Karpas-422 (cell line): ENCODE data around the gene KIF22. TPM values are rescaled to one million over a fixed set of nuclear protein-coding genes. Genes with fewer than 3 reads are reported as not detected.

ENCODE experiments used
- DNase-seq: peaks from one replicate; pipeline ENCODE4 v3.0.0-alpha.2; 2015
- H2AFZ ChIP-seq: fragments of 200-600 bp; sonication (generic); 2 replicates; pipeline ENCODE4 v1.6.1; 2014; ENCODE audit warnings: antibody characterized with exemption, low read length, mixed read lengths
- H3K27ac ChIP-seq: fragments of 200-600 bp; sonication (generic); 2 replicates; pipeline ENCODE4 v1.5.1; 2014; ENCODE audit warnings: mild to moderate bottlenecking, low read length, moderate library complexity
- H3K27me3 ChIP-seq: fragments of 200-600 bp; sonication (generic); 2 replicates; pipeline ENCODE4 v1.6.1; 2014; ENCODE audit warnings: low read length, mixed read lengths
- H3K36me3 ChIP-seq: fragments of 200-600 bp; sonication (generic); 2 replicates; pipeline ENCODE4 v1.6.1; 2014; ENCODE audit warnings: low read length, mixed read lengths; ENCODE audit not compliant: insufficient read depth
- H3K4me1 ChIP-seq: fragments of 200-600 bp; sonication (generic); 2 replicates; pipeline ENCODE4 v1.6.1; 2014; ENCODE audit warnings: mild to moderate bottlenecking, low read length, mixed read lengths
- H3K4me2 ChIP-seq: fragments of 200-600 bp; sonication (generic); 2 replicates; pipeline ENCODE4 v1.6.1; 2014; ENCODE audit warnings: low read length, low read depth, mild to moderate bottlenecking; ENCODE audit not compliant: poor library complexity, severe bottlenecking
- H3K4me3 ChIP-seq: fragments of 200-600 bp; sonication (generic); 2 replicates; pipeline ENCODE4 v1.5.1; 2014; ENCODE audit warnings: mild to moderate bottlenecking, antibody characterized with exemption, low read length, mixed read lengths
- H3K79me2 ChIP-seq: fragments of 200-600 bp; sonication (generic); 2 replicates; pipeline ENCODE4 v1.6.1; 2014; ENCODE audit warnings: mild to moderate bottlenecking, low read length, mixed read lengths
- H3K9ac ChIP-seq: fragments of 200-600 bp; sonication (generic); 2 replicates; pipeline ENCODE4 v1.6.0; 2014; ENCODE audit warnings: low read length
- H3K9me2 ChIP-seq: fragments of 200-600 bp; sonication (generic), shearing (Covaris generic); replicated peaks from 2 replicates; pipeline ENCODE4 v1.6.0; 2014; ENCODE audit warnings: mild to moderate bottlenecking, low read length, moderate library complexity; ENCODE audit not compliant: insufficient read depth
- H3K9me3 ChIP-seq: fragments of 300-700, 200-600 bp; sonication (generic); 2 replicates; pipeline ENCODE4 v1.6.1; 2014; ENCODE audit warnings: low read length, mixed read lengths
- H4K20me1 ChIP-seq: fragments of 200-600 bp; sonication (generic); 2 replicates; pipeline ENCODE4 v1.6.1; 2014; ENCODE audit warnings: mild to moderate bottlenecking, antibody characterized with exemption, low read length, low read depth; ENCODE audit not compliant: insufficient read depth
- total RNA-seq: library from RNA; depleted of rRNA; stranded (reverse); fragments of >200 nt; shearing (Covaris generic); gene quantifications from 2 replicates; pipeline ENCODE4 v1.2.3, GENCODE V29; 2014; ENCODE audit warnings: low replicate concordance

Gene KIF22
- total RNA-seq, 1 experiment from 2014 or later: 75.4 TPM

- Histone ChIP-seq H3K9me3 (no peaks in the 10 kb centered on the region), H3K4me1 (peaks cover 48% of the 10 kb centered on the region), H3K9ac (peak overlapping the region; percentile 95), H3K27ac (peak overlapping the region; percentile 90), H3K79me2 (peaks cover 19% of the 10 kb centered on the region), H3K4me3 (peak overlapping the region; percentile 84), H3K9me2 (no peaks in the 10 kb centered on the region), H3K36me3 (peaks cover 34% of the 10 kb centered on the region), H2AFZ (no peak overlapping the region), H4K20me1 (peaks cover 10% of the 10 kb centered on the region), H3K27me3 (no peaks in the 10 kb centered on the region), H3K4me2 (peak overlapping the region; percentile 95)
- DNase-seq: no peak
Observed at GRCh38 chr16:29804020-29804419, 13.5 kb downstream of the KIF22 start.

- H3K9ac ChIP-seq: peak overlapping the region; percentile 95
- H3K4me1 ChIP-seq: peaks cover 54% of the 10 kb centered on the region
- peaks cover 40% of the 10 kb centered on the region for H3K36me3 ChIP-seq
- H3K9me3 ChIP-seq: no peaks in the 10 kb centered on the region
- peak overlapping the region; percentile 84 for H3K4me3 ChIP-seq
- no peak overlapping the region for H2AFZ ChIP-seq
- peak overlapping the region; percentile 95 for H3K4me2 ChIP-seq
- H3K79me2 ChIP-seq: peaks cover 25% of the 10 kb centered on the region
- no peaks in the 10 kb centered on the region for H3K9me2 ChIP-seq
- peak overlapping the region; percentile 90 for H3K27ac ChIP-seq
- peaks cover 16% of the 10 kb centered on the region for H4K20me1 ChIP-seq
- H3K27me3 ChIP-seq: no peaks in the 10 kb centered on the region
- DNase-seq: peak; percentile 62
Observed at GRCh38 chr16:29804455-29805231, 14.1 kb downstream of the KIF22 start.

- Histone ChIP-seq H2AFZ (no peak overlapping the region), H3K4me1 (peaks cover 62% of the 10 kb centered on the region), H4K20me1 (peaks cover 20% of the 10 kb centered on the region), H3K9me2 (no peaks in the 10 kb centered on the region), H3K36me3 (peaks cover 48% of the 10 kb centered on the region), H3K4me2 (peak overlapping the region; percentile 95), H3K9ac (peak overlapping the region; percentile 95), H3K27me3 (no peaks in the 10 kb centered on the region), H3K27ac (peak overlapping the region; percentile 90), H3K79me2 (peaks cover 25% of the 10 kb centered on the region), H3K4me3 (peak overlapping the region; percentile 84), H3K9me3 (no peaks in the 10 kb centered on the region)
- peak; percentile 99 for DNase-seq
Observed at GRCh38 chr16:29805232-29806098, 14.9 kb downstream of the KIF22 start.

- Histone ChIP-seq H3K4me3 (peak within 1 kb of the TSS; percentile 84), H3K79me2 (peaks cover 25% of the 10 kb centered on the region), H3K9ac (peak within 1 kb of the TSS; percentile 96), H3K36me3 (peaks cover 43% of the 10 kb centered on the region), H3K27me3 (no peaks in the 10 kb centered on the region), H3K9me3 (no peaks in the 10 kb centered on the region), H3K27ac (peak within 1 kb of the TSS; percentile 91), H3K4me2 (peak within 1 kb of the TSS; percentile 95), H3K4me1 (peaks cover 69% of the 10 kb centered on the region), H4K20me1 (peaks cover 20% of the 10 kb centered on the region), H2AFZ (no peak within 1 kb of the TSS), H3K9me2 (no peaks in the 10 kb centered on the region)
- DNase-seq: no peak
Observed at GRCh38 chr16:29806099-29806579, 15.6 kb downstream of the KIF22 start, which contains the start of gene MAZ. Gene MAZ, plus strand, starts transcription at chr16:29806529. Its CDS starts 173 bp downstream, at chr16:29806702.

DNA sequence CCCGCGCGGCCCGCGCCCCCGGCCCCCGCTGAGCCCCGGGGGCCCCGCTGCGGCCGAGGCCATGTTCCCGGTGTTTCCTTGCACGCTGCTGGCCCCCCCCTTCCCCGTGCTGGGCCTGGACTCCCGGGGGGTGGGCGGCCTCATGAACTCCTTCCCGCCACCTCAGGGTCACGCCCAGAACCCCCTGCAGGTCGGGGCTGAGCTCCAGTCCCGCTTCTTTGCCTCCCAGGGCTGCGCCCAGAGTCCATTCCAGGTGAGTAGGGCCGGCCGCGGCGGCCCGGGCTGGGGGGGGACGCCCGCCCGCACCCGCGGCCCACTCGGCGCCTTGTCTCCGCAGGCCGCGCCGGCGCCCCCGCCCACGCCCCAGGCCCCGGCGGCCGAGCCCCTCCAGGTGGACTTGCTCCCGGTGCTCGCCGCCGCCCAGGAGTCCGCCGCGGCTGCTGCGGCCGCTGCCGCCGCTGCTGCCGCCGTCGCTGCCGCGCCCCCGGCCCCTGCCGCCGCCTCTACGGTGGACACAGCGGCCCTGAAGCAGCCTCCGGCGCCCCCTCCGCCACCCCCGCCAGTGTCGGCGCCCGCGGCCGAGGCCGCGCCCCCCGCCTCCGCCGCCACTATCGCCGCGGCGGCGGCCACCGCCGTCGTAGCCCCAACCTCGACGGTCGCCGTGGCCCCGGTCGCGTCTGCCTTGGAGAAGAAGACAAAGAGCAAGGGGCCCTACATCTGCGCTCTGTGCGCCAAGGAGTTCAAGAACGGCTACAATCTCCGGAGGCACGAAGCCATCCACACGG lies 16.3 kb downstream of the KIF22 start:
- H3K27ac ChIP-seq: peak overlapping the region; percentile 91
- no peaks in the 10 kb centered on the region for H3K9me3 ChIP-seq
- peak; percentile 91 for DNase-seq
- peak overlapping the region; percentile 75 for H3K4me3 ChIP-seq
- H3K27me3 ChIP-seq: no peaks in the 10 kb centered on the region
- peaks cover 36% of the 10 kb centered on the region for H3K36me3 ChIP-seq
- H3K79me2 ChIP-seq: peaks cover 25% of the 10 kb centered on the region
- peak overlapping the region; percentile 96 for H3K9ac ChIP-seq
- H3K9me2 ChIP-seq: no peaks in the 10 kb centered on the region
- H2AFZ ChIP-seq: no peak overlapping the region
- peak overlapping the region; percentile 80 for H3K4me2 ChIP-seq
- peaks cover 76% of the 10 kb centered on the region for H3K4me1 ChIP-seq
- peaks cover 20% of the 10 kb centered on the region for H4K20me1 ChIP-seq

DNA sequence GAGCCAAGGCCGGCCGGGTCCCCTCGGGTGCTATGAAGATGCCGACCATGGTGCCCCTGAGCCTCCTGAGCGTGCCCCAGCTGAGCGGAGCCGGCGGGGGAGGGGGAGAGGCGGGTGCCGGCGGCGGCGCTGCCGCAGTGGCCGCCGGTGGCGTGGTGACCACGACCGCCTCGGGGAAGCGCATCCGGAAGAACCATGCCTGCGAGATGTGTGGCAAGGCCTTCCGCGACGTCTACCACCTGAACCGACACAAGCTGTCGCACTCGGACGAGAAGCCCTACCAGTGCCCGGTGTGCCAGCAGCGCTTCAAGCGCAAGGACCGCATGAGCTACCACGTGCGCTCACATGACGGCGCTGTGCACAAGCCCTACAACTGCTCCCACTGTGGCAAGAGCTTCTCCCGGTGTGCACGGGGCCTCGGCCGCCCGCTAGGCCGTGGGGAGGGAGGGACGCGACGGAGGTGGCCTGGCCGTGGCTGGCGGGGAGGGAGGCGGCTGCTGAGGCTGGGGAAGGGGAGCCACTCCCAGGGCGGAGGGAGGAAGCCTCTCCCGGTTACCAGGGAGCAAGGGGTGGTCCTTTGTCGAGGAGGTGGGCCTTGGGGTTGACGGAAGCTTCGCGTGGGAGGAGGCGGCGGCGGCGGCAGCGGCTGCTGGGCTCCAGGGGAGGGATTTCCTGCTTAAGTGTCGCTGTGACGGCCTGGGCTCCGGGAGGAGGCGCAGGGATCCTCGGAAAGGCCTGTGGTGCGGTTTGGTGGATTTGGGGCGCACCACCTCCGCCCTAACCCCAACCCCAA lies 17.1 kb downstream of the KIF22 start:
- Histone ChIP-seq H2AFZ (no peak overlapping the region), H3K9me3 (no peaks in the 10 kb centered on the region), H3K9ac (peak overlapping the region; percentile 96), H3K79me2 (peaks cover 25% of the 10 kb centered on the region), H3K9me2 (no peaks in the 10 kb centered on the region), H3K27me3 (no peaks in the 10 kb centered on the region), H3K4me2 (peak overlapping the region; percentile 80), H3K36me3 (peaks cover 32% of the 10 kb centered on the region), H3K27ac (peak overlapping the region; percentile 91), H3K4me3 (peak overlapping the region; percentile 75), H4K20me1 (peaks cover 20% of the 10 kb centered on the region), H3K4me1 (peaks cover 73% of the 10 kb centered on the region)
- DNase-seq: peak; percentile 94

DNA sequence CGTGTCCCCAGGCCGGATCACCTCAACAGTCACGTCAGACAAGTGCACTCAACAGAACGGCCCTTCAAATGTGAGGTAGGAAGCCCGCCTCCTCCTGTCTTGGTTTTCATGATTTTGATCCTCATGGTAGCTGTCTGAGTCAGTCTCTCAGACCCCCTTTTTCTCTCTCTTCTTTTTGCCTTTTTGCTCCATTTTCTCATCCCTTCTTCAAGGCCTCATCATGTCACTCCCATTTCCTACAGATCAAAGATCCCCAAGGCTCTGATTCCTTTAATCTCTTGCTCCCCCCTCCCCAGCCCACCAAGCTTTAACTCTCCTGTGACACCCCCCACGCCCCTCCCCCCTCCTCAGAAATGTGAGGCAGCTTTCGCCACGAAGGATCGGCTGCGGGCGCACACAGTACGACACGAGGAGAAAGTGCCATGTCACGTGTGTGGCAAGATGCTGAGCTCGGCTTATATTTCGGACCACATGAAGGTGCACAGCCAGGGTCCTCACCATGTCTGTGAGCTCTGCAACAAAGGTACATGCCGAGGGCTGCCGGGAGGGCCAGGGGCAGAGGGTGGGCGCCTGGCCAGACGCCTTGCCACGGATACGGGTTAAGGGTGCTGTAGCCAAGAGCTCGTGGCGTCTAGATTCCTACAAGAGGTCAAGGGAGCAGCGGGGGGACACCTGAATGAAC lies 17.8 kb downstream of the KIF22 start:
- Histone ChIP-seq H3K36me3 (peaks cover 26% of the 10 kb centered on the region), H3K4me2 (peak overlapping the region; percentile 80), H3K27me3 (no peaks in the 10 kb centered on the region), H2AFZ (no peak overlapping the region), H3K4me3 (peak overlapping the region; percentile 75), H4K20me1 (peaks cover 20% of the 10 kb centered on the region), H3K27ac (peak overlapping the region; percentile 91), H3K9ac (peak overlapping the region; percentile 96), H3K4me1 (peaks cover 73% of the 10 kb centered on the region), H3K9me2 (no peaks in the 10 kb centered on the region), H3K9me3 (no peaks in the 10 kb centered on the region), H3K79me2 (peaks cover 25% of the 10 kb centered on the region)
- no peak for DNase-seq
